OCI-LY7 (cell line): Measurements from ENCODE around the gene TTC24.

Experiments
- CTCF ChIP-seq: fragments of 200-600 bp; sonication (generic); conservative IDR thresholded peaks from 2 replicates; pipeline ENCODE4 v1.5.1; 2014; ENCODE audit warnings: mild to moderate bottlenecking, antibody characterized with exemption, low read length, moderate library complexity, mixed read lengths
- EZH2phosphoT487 ChIP-seq: fragments of 200-600 bp; sonication (generic); IDR thresholded peaks from 2 replicates; pipeline ENCODE4 v1.6.1; 2018; ENCODE audit warnings: low read depth, borderline replicate concordance, mild to moderate bottlenecking, mixed run types, antibody characterized with exemption, low read length, moderate library complexity, mixed read lengths

DNA sequence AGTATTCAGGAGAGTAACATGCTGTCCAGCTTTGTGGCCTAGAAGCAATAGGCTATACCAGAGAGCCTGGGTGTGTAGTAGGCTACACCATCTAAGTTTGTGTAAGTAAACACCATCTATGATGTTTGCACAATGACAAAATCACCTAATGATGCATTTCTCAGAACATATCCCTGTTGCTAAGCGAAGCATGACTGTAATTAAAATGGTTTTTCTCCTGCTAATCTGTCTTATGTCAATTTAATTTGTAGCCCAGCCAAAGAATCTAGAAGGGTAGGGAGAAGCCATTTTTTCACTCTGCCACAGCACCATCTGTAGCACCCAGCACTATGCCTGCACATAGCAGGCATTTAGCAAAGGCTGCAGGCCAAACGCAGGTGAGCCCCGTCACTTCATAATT is 2.0 kb upstream of the TTC24 start:
- TF ChIP-seq CTCF (no peak), EZH2phosphoT487 (no peak)
